Measurements from ENCODE around the gene FOSB.

The FOSB gene

GRCh38 chr19:45442778-45443461 lies 24.9 kb upstream of the FOSB start:
- peak; percentile 88 to 92 for DNase-seq

- peak; percentile 84 to 92 for DNase-seq
Observed at GRCh38 chr19:45443462-45444317, 24.1 kb upstream of the FOSB start.

- DNase-seq = peak; percentile 76 to 81
Observed at GRCh38 chr19:45444318-45445041, 23.3 kb upstream of the FOSB start.

- no peak for DNase-seq
Observed at GRCh38 chr19:45445139-45445538, 22.7 kb upstream of the FOSB start.

GRCh38 chr19:45446295-45446694 lies 21.5 kb upstream of the FOSB start:
- peak in 1 of 2 donors; percentile 41 for DNase-seq

- DNase-seq = no peak
Observed at GRCh38 chr19:45446944-45447343, 20.9 kb upstream of the FOSB start.

GRCh38 chr19:45448425-45448756 lies 19.4 kb upstream of the FOSB start:
- no peak for DNase-seq

- no peak for DNase-seq
Observed at GRCh38 chr19:45448887-45449299, 18.9 kb upstream of the FOSB start.

- no peak for DNase-seq
Observed at GRCh38 chr19:45450012-45450333, 17.8 kb upstream of the FOSB start.

GRCh38 chr19:45451131-45451849 lies 16.5 kb upstream of the FOSB start:
- no peak for DNase-seq

GRCh38 chr19:45451850-45452387 lies 15.9 kb upstream of the FOSB start:
- no peak for DNase-seq

GRCh38 chr19:45455707-45456499 lies 11.9 kb upstream of the FOSB start:
- peak; percentile 94 to 96 for DNase-seq

GRCh38 chr19:45456500-45456815 lies 11.3 kb upstream of the FOSB start:
- DNase-seq = no peak

- no peak for DNase-seq
Observed at GRCh38 chr19:45457776-45458175, 10.0 kb upstream of the FOSB start.

GRCh38 chr19:45460807-45461347 lies 6.9 kb upstream of the FOSB start:
- DNase-seq = no peak

GRCh38 chr19:45462174-45462573 lies 5.6 kb upstream of the FOSB start:
- DNase-seq = no peak

GRCh38 chr19:45463241-45463640 lies 4.6 kb upstream of the FOSB start:
- no peak for DNase-seq

- no peak for DNase-seq
Observed at GRCh38 chr19:45464274-45464673, 3.5 kb upstream of the FOSB start.

- no peak for DNase-seq
Observed at GRCh38 chr19:45464852-45465441, 2.8 kb upstream of the FOSB start.

GRCh38 chr19:45467115-45467455 lies 711 bp upstream of the FOSB start:
- no peak for DNase-seq

- peak in 1 of 2 donors; percentile 37 for DNase-seq
Observed at GRCh38 chr19:45468159-45468651, 409 bp downstream of the FOSB start.
